Measurements from ENCODE around the gene CYTH1. TPM values are rescaled to one million over a fixed set of nuclear protein-coding genes. Genes with fewer than 3 reads are reported as not detected.

Gene CYTH1
- total and polyA plus RNA-seq, 10 of the 15 experiments (the other 5 are each of a cell fraction or from before 2014, with no cell fraction given), result 6.6 to 188 (median 145) TPM

- 89% methylated on average over 6 of the region's 6 CpGs for WGBS (ENCODE audit: insufficient coverage, insufficient replicate concordance, low lambda C conversion rate, missing lambda C conversion rate)
- intact Hi-C loops (cut with micrococcal nuclease; ENCODE audit: unreplicated experiment), result no loop called here
- BruUV-seq (replicated peaks), result no TSS peak
- H3K27ac ChIP-seq (ENCODE audit: control insufficient read depth, insufficient read depth), result peak overlapping the region; percentile 15; the same call in 1 of the 2 replicates
- H3K36me3 ChIP-seq (ENCODE audit: control insufficient read depth in 2 of 2, insufficient read depth in 2 of 2, low read length in 1 of 2), result peaks cover 31 to 67% of the 10 kb centered on the region in 2 experiments
- ChIA-PET CTCF (interaction anchor here (1.2 kb wide), 1 partner anchor 187 kb away, joined by 3 read pairs; no protein-coding TSS in a partner anchor), SMC1A (ENCODE audit: uncharacterized antibody, unreplicated experiment) (no interaction called here), RAD21 (ENCODE audit: unreplicated experiment) (no interaction called here), POLR2A (interaction anchor here (1.2 kb wide), 1 partner anchor 17 kb away, joined by 3 read pairs; no protein-coding TSS in a partner anchor)
- H2AFZ ChIP-seq (ENCODE audit: control insufficient read depth, low read depth, low read length), result no peak overlapping the region
- no peak overlapping the region for H3K4me2 ChIP-seq (ENCODE audit: control insufficient read depth, insufficient read depth)
- no peak for FAIRE-seq
- no peak overlapping the region for H3K9ac ChIP-seq (ENCODE audit: control insufficient read depth, insufficient read depth, low read length)
- H3K4me1 ChIP-seq (ENCODE audit: control insufficient read depth, insufficient read depth, low read length), result peaks cover 15% of the 10 kb centered on the region
- no peak for DNase-seq (ENCODE audit: low read depth, low spot score)
- no peaks in the 10 kb centered on the region for H3K27me3 ChIP-seq (replicated peaks in 1 of 2; ENCODE audit: control insufficient read depth in 2 of 2, insufficient read depth in 2 of 2, low read length in 1 of 2)
- no peaks in the 10 kb centered on the region for H4K20me1 ChIP-seq (ENCODE audit: control insufficient read depth, insufficient read depth)
- H3K79me2 ChIP-seq (ENCODE audit: control insufficient read depth, insufficient read depth, low read length), result peaks cover 9% of the 10 kb centered on the region
- no peaks in the 10 kb centered on the region for H3K9me3 ChIP-seq (replicated peaks; ENCODE audit: control insufficient read depth, insufficient read depth, low read length)
- in situ Hi-C loops (cut with MboI), result no loop called here
- no peak overlapping the region for H3K4me3 ChIP-seq
- TF ChIP-seq JUNB (IDR thresholded peaks at IDR 0.05), result no peak
- TF ChIP-seq SMAD5 (IDR thresholded peaks at IDR 0.05; ENCODE audit: low read depth), result no peak
- 0 out of 2 replicates have a peak, but pooled peaks have one; percentile 7 for TF ChIP-seq POLR2AphosphoS5 (IDR thresholded peaks at IDR 0.05; ENCODE audit: low read length)
- no peak for TF ChIP-seq PAX5 (IDR thresholded peaks at IDR 0.05; ENCODE audit: borderline replicate concordance, low read depth, low read length)
- TF ChIP-seq BCL3 (IDR thresholded peaks at IDR 0.05; ENCODE audit: borderline replicate concordance, insufficient read depth, low read depth, low read length, poor library complexity, severe bottlenecking), result peak; percentile 28
- no peak for TF ChIP-seq TCF3 (IDR thresholded peaks at IDR 0.05; ENCODE audit: borderline replicate concordance, insufficient read depth, low read depth, low read length)
- TF ChIP-seq LARP7 (IDR thresholded peaks at IDR 0.05), result no peak
- no peak for TF ChIP-seq TARDBP (IDR thresholded peaks at IDR 0.05; ENCODE audit: borderline replicate concordance)
- no peak for ATAC-seq
Measured at GRCh38 chr17:78684026-78684425, 98.0 kb downstream of the CYTH1 start.

Data from GM12878 (cell line).